ENCODE results near the gene ARAP1. TPM values are rescaled to one million over a fixed set of nuclear protein-coding genes. Genes with fewer than 3 reads are reported as not detected.

ARAP1 gene
- total RNA-seq, 2 experiments from 2014 or later, result 84.3 to 89.6 TPM

- DNase-seq (no peak), ATAC-seq (no peak)
- Mint-ChIP-seq H3K4me3 (no peak overlapping the region), H3K36me3 (ENCODE audit: low read depth) (no peaks in the 10 kb centered on the region), H3K4me1 (ENCODE audit: low read depth) (peaks cover 10% of the 10 kb centered on the region), H3K27ac (no peak overlapping the region), H3K9me3 (ENCODE audit: insufficient read depth) (no peaks in the 10 kb centered on the region), H3K27me3 (ENCODE audit: low read depth) (peaks cover 3% of the 10 kb centered on the region)
- ChIA-PET CTCF (interaction anchor here (1.0 to 2.3 kb wide), 2 partner anchors 9 to 34 kb away, joined by 3 to 6 read pairs; no protein-coding TSS in a partner anchor), POLR2A (no interaction called here)
These were observed 6.6 kb upstream of the ARAP1 start for GRCh38 chr11:72758690-72759389.

DNA sequence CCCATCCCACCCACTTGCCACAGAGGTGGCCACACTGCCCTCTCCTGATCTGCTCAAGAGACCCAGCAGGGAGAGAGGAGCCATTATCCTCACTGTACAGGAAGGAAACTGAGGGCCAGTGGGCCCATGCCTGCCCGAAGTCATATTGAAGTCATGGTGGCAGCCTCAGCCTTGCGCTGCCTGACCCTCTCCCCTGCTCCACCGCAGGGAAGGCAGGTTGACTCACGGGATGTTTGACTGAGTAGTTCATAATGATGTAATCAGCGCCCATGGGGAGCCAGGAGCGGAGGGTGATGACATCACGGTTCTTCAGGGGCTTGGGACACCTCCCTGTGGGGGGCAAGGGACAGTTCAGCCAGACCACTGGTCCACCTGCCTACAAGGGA lies 6.1 kb upstream of the ARAP1 start:
- peaks cover 11% of the 10 kb centered on the region for H3K4me1 Mint-ChIP-seq (ENCODE audit: low read depth)

GRCh38 chr11:72755713-72756285 lies 3.6 kb upstream of the ARAP1 start:
- Mint-ChIP-seq H3K27me3 (ENCODE audit: low read depth) (no peaks in the 10 kb centered on the region), H3K4me3 (no peak overlapping the region), H3K36me3 (ENCODE audit: low read depth) (no peaks in the 10 kb centered on the region), H3K4me1 (ENCODE audit: low read depth) (peaks cover 17% of the 10 kb centered on the region), H3K9me3 (ENCODE audit: insufficient read depth) (no peaks in the 10 kb centered on the region), H3K27ac (peak overlapping the region; percentile 28)
- ChIA-PET POLR2A (no interaction called here), CTCF (no interaction called here)
- ATAC-seq (no peak), DNase-seq (no peak)

More for the DNA sequence above, 6.1 kb upstream of the ARAP1 start:
- CTCF ChIA-PET, result interaction anchor here (2.3 kb wide), 1 partner anchor 35 kb away, joined by 6 read pairs; no protein-coding TSS in a partner anchor
- POLR2A ChIA-PET, result no interaction called here
- H3K36me3 Mint-ChIP-seq (ENCODE audit: low read depth), result no peaks in the 10 kb centered on the region
- no peak overlapping the region for H3K4me3 Mint-ChIP-seq
- H3K27ac Mint-ChIP-seq, result no peak overlapping the region
- DNase-seq, result no peak
- no peaks in the 10 kb centered on the region for H3K9me3 Mint-ChIP-seq (ENCODE audit: insufficient read depth)
- H3K27me3 Mint-ChIP-seq (ENCODE audit: low read depth), result peaks cover under 1% of the 10 kb centered on the region
- ATAC-seq, result no peak

GRCh38 chr11:72754544-72755155 lies 2.4 kb upstream of the ARAP1 start:
- ChIA-PET CTCF (interaction anchor here (0.8 kb wide), 1 partner anchor 38 kb away, joined by 3 read pairs; no protein-coding TSS in a partner anchor), POLR2A (no interaction called here)
- ATAC-seq (no peak), DNase-seq (no peak)
- Mint-ChIP-seq H3K4me1 (ENCODE audit: low read depth) (peaks cover 25% of the 10 kb centered on the region), H3K36me3 (ENCODE audit: low read depth) (no peaks in the 10 kb centered on the region), H3K9me3 (ENCODE audit: insufficient read depth) (no peaks in the 10 kb centered on the region), H3K27me3 (ENCODE audit: low read depth) (no peaks in the 10 kb centered on the region), H3K27ac (no peak overlapping the region), H3K4me3 (no peak overlapping the region)

GRCh38 chr11:72754149-72754543 lies 1.9 kb upstream of the ARAP1 start:
- Mint-ChIP-seq H3K9me3 (ENCODE audit: insufficient read depth) (no peaks in the 10 kb centered on the region), H3K27me3 (ENCODE audit: low read depth) (no peaks in the 10 kb centered on the region), H3K27ac (no peak overlapping the region), H3K4me3 (no peak overlapping the region), H3K36me3 (ENCODE audit: low read depth) (no peaks in the 10 kb centered on the region), H3K4me1 (ENCODE audit: low read depth) (peaks cover 28% of the 10 kb centered on the region)
- DNase-seq, result no peak
- ChIA-PET CTCF (interaction anchor here (0.8 kb wide), 1 partner anchor 39 kb away, joined by 3 read pairs; no protein-coding TSS in a partner anchor), POLR2A (no interaction called here)
- no peak for ATAC-seq

DNA sequence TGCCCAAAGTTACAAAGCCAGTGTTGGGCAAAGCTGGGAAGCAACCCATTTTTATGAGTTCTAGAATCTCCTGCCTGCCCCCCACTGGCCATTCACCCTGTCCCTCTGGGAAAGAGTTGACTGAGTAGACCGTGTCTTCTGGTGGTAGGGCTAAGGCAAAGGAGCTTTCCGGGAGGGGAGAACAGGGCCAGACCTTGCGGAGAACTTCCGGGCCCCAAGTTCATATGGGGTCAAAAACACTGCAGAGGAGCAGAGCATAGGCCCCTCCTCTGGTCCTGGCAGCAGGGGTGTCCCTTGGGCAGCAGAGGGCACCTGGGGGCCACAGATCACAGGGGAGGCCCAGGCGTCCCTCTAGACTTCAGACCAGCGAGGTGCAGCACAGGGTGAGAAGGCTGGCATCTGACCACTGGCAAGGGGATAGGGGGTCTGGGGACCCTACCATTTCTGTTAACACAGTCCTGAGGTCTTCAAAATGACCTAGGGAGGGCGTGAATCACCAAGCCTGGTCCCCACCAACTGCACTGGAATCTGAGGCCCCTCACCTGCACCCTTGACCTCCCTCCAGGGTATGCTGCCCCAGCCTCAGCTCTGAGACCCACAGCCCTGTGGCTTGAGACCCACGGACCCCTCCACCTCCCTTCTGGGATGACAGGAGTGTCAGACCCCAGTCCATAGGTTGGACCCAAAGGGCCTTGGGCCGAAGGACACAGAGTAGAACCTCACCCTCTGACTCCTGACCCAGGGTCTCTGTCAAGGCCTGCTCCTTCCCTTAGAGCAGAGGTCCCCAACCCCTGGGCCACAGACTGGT lies 1.3 kb upstream of the ARAP1 start:
- Mint-ChIP-seq H3K36me3 (ENCODE audit: low read depth) (peaks cover 5% of the 10 kb centered on the region), H3K27ac (no peak overlapping the region), H3K27me3 (ENCODE audit: low read depth) (no peaks in the 10 kb centered on the region), H3K4me1 (ENCODE audit: low read depth) (peaks cover 32% of the 10 kb centered on the region), H3K9me3 (ENCODE audit: insufficient read depth) (no peaks in the 10 kb centered on the region), H3K4me3 (no peak overlapping the region)
- CTCF ChIA-PET, result interaction anchor here (0.8 to 1.4 kb wide), 3 partner anchors 28 to 39 kb away, joined by 3 to 7 read pairs (median 3); no protein-coding TSS in a partner anchor
- ATAC-seq, result no peak
- no peak for DNase-seq
- POLR2A ChIA-PET, result no interaction called here

DNA sequence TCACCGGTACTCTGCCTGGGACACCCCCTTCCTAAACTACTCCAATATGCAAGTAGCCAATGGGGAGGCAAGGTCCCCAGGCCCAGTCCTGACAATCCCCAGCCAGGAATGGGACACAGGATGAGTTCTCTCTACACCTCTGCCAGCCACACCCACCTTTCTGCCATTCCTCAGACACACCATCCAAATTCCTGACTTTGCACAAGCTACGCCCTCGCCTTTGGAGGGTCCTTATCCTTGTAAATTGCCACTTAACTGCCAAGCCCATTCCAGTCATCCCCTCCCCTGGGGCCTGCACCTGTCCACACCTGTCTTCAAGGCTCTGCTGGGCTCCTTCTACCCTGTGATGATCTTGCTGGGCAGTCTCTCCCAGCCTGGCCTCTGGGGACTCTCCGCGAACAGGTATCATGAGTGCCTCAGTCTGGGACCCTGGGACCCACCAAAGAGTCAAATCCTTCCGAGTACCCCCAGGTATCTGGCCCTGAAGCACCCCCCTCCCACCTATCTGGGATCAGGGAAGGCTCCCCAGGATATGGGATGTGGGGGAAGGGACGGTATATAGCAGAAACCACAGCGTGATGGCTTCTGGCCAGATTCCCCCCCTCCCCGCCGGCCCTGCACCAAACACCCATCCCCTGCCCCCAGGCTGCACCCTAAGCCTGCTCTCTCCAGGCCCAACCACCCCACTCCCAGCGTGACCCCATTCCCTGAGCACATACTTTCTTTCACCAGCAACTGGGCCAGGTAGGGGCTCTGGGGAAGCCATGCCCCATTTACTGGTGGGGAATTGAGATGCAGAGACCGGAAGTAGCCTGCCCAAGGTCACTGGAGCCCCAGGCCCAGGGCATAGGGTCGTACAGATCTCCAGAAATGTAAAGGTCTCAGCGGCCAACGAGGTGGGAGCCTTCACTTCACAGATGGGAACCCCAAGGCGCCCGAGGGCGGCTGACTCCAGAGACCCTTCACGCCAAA lies 806 bp downstream of the ARAP1 start:
- H3K27me3 Mint-ChIP-seq (ENCODE audit: low read depth), result no peaks in the 10 kb centered on the region
- peak overlapping the region; percentile 88 for H3K4me3 Mint-ChIP-seq
- ChIA-PET CTCF (interaction anchor here (1.4 kb wide), 2 partner anchors 11 to 26 kb away, joined by 3 to 6 read pairs; no protein-coding TSS in a partner anchor), POLR2A (interaction anchor here (1.0 to 1.2 kb wide), 2 partner anchors 12 to 15 kb away, joined by 4 read pairs; no protein-coding TSS in a partner anchor)
- DNase-seq (no peak), ATAC-seq (peak; percentile 9)
- H3K4me1 Mint-ChIP-seq (ENCODE audit: low read depth), result peaks cover 33% of the 10 kb centered on the region
- no peaks in the 10 kb centered on the region for H3K9me3 Mint-ChIP-seq (ENCODE audit: insufficient read depth)
- H3K27ac Mint-ChIP-seq, result peak overlapping the region; percentile 88
- H3K36me3 Mint-ChIP-seq (ENCODE audit: low read depth), result peaks cover 8% of the 10 kb centered on the region

GRCh38 chr11:72750556-72751115 lies 1.6 kb downstream of the ARAP1 start:
- POLR2A ChIA-PET, result interaction anchor here (1.0 to 1.2 kb wide), 2 partner anchors 11 to 14 kb away, joined by 4 read pairs; no protein-coding TSS in a partner anchor
- no peak for DNase-seq
- Mint-ChIP-seq H3K27me3 (ENCODE audit: low read depth) (no peaks in the 10 kb centered on the region), H3K9me3 (ENCODE audit: insufficient read depth) (no peaks in the 10 kb centered on the region), H3K4me1 (ENCODE audit: low read depth) (peaks cover 33% of the 10 kb centered on the region), H3K27ac (peak overlapping the region; percentile 88), H3K4me3 (peak overlapping the region; percentile 88), H3K36me3 (ENCODE audit: low read depth) (peaks cover 8% of the 10 kb centered on the region)
- CTCF ChIA-PET, result interaction anchor here (1.3 to 1.4 kb wide), 3 partner anchors 9 to 25 kb away, joined by 3 to 6 read pairs (median 3); no protein-coding TSS in a partner anchor
- ATAC-seq, result no peak

GRCh38 chr11:72750086-72750485 lies 2.1 kb downstream of the ARAP1 start:
- H3K27ac Mint-ChIP-seq, result no peak overlapping the region
- H3K9me3 Mint-ChIP-seq (ENCODE audit: insufficient read depth), result no peaks in the 10 kb centered on the region
- no peak overlapping the region for H3K4me3 Mint-ChIP-seq
- no peaks in the 10 kb centered on the region for H3K27me3 Mint-ChIP-seq (ENCODE audit: low read depth)
- ATAC-seq (no peak), DNase-seq (no peak)
- CTCF ChIA-PET, result interaction anchor here (1.2 to 1.4 kb wide), 4 partner anchors 9 to 25 kb away, joined by 3 to 6 read pairs (median 3); no protein-coding TSS in a partner anchor
- H3K36me3 Mint-ChIP-seq (ENCODE audit: low read depth), result peaks cover 8% of the 10 kb centered on the region
- POLR2A ChIA-PET, result interaction anchor here (1.0 kb wide), 1 partner anchor 13 kb away, joined by 4 read pairs; no protein-coding TSS in a partner anchor
- H3K4me1 Mint-ChIP-seq (ENCODE audit: low read depth), result peaks cover 33% of the 10 kb centered on the region

GRCh38 chr11:72747289-72747855 lies 4.8 kb downstream of the ARAP1 start:
- Mint-ChIP-seq H3K27me3 (ENCODE audit: low read depth) (no peaks in the 10 kb centered on the region), H3K27ac (no peak overlapping the region), H3K9me3 (ENCODE audit: insufficient read depth) (no peaks in the 10 kb centered on the region), H3K4me1 (ENCODE audit: low read depth) (peaks cover 39% of the 10 kb centered on the region), H3K36me3 (ENCODE audit: low read depth) (peaks cover 8% of the 10 kb centered on the region), H3K4me3 (no peak overlapping the region)
- DNase-seq, result no peak
- ChIA-PET CTCF (interaction anchor here (1.2 to 1.5 kb wide), 3 partner anchors 22 to 66 kb away, joined by 3 to 4 read pairs (median 3); partner anchors contain the start of gene STARD10), POLR2A (no interaction called here)
- ATAC-seq, result no peak

Measured in activated CD8-positive, alpha-beta T cell treated with anti-CD3 and anti-CD28 coated beads, Interleukin-2, amount 10 ng/mL, durations not matched to agents 7 days and 5 days (primary cell).